H1 (cell line): ENCODE measurements around the gene GRM5. TPM values are rescaled to one million over a fixed set of nuclear protein-coding genes. Genes with fewer than 3 reads are reported as not detected.

Experiments used
- GABPA ChIP-seq: IDR thresholded peaks from 2 replicates; pipeline ENCODE4 v1.6.1; 2011; ENCODE audit warnings: mild to moderate bottlenecking, low read length, moderate library complexity, borderline replicate concordance; ENCODE audit not compliant: insufficient read depth
- RBBP5 ChIP-seq: IDR thresholded peaks from 2 replicates; pipeline ENCODE4 v1.7.1; 2012; ENCODE audit warnings: low read depth, mild to moderate bottlenecking, inconsistent platforms, low read length, moderate library complexity, borderline replicate concordance
- TAF7 ChIP-seq: optimal IDR thresholded peaks from 2 replicates; pipeline ENCODE3; 2011; ENCODE audit warnings: low read depth, mild to moderate bottlenecking, inconsistent platforms, low read length, moderate library complexity, borderline replicate concordance
- polyA plus RNA-seq, 7 experiments: library from polyadenylated mRNA; depleted of rRNA in 3 of 7; stranded (reverse) in 5 of 7; unstranded in 2 of 7; fragments of >200 nt in 5 of 7; fragments of 200-250 nt in 2 of 7; gene quantifications; 1 replicate in 5 of 7; 2 replicates in 1 of 7; 4 replicates in 1 of 7; pipeline versions ENCODE4 v1.2.1 to v1.2.3, GENCODE V29; 2011 to 2013; ENCODE audit warnings: missing spikeins in 2 of 7, mixed read lengths in 2 of 7
- total RNA-seq: library from RNA; stranded (reverse); fragmentation: NEBNext Ultra II Directional; extraction: Animal tissue kit (Norgen Biotek cat#: 25700); gene quantifications from 2 replicates; pipeline ENCODE4 v1.2.1, GENCODE V29; 2021
- TF ChIP-seq, protein P1 (sequence below): IDR thresholded peaks from 2 replicates; pipeline ENCODE4 v1.6.1; 2011; ENCODE audit warnings: low read length, improper control_type of control experiment

GRM5 gene
- total and polyA plus RNA-seq, 2 of the 8 experiments (the other 6 are each of a cell fraction or from before 2014, with no cell fraction given), result 0.15 to 0.43 TPM

GRCh38 chr11:88569342-88569741, 496.4 kb downstream of the GRM5 start (continued):
- TF ChIP-seq, protein P1, sequence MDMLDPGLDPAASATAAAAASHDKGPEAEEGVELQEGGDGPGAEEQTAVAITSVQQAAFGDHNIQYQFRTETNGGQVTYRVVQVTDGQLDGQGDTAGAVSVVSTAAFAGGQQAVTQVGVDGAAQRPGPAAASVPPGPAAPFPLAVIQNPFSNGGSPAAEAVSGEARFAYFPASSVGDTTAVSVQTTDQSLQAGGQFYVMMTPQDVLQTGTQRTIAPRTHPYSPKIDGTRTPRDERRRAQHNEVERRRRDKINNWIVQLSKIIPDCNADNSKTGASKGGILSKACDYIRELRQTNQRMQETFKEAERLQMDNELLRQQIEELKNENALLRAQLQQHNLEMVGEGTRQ, result no peak
- no peak for TF ChIP-seq TAF7
- no peak for TF ChIP-seq GABPA
- TF ChIP-seq RBBP5, result no peak
